NCI-H1105 treated with DMSO at 0.1 percent for 48 hours (cell line): ENCODE data around the gene SGSM2.

Experiments used
- DNase-seq: peaks from one replicate; lab custom pipeline; 2025; lab: John Stamatoyannopoulos, UW

SGSM2 gene

DNA sequence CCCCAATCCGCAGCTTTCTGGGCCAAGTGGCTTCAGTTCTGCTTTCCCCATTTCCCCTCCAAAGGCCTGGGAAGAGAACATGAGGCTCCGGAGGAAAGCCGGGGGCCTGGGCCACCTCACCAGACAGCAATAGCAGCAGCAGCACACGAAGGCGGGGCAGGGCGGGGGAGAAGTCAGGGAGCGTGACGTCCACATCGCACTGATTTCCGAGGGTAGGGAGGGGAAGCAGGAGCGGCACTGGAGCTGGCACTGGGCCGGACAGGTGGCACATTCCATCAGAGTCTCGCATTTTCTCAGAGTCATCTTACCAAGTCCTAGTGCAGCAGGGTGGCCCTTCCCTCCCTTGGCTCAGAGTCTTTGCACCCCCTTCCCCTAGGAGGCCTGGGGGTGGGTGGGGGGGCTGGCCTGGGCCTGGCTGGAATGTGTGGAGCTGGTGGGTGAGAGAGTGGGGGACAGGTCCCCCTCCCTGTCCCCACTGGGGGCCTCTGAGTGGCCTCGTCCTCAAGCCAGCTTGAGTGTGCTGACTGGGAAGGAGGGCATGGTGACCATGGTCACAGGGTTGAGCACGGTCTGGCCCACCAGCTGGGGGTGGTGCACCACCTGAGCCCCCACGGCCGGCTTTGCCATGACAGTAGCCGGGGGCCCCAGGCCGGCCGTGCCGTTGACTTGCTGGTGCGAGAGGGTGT is 49.2 kb downstream of the SGSM2 start:
- no peak for DNase-seq

GRCh38 chr17:2387086-2388019 is 50.1 kb downstream of the SGSM2 start:
- DNase-seq = no peak

DNA sequence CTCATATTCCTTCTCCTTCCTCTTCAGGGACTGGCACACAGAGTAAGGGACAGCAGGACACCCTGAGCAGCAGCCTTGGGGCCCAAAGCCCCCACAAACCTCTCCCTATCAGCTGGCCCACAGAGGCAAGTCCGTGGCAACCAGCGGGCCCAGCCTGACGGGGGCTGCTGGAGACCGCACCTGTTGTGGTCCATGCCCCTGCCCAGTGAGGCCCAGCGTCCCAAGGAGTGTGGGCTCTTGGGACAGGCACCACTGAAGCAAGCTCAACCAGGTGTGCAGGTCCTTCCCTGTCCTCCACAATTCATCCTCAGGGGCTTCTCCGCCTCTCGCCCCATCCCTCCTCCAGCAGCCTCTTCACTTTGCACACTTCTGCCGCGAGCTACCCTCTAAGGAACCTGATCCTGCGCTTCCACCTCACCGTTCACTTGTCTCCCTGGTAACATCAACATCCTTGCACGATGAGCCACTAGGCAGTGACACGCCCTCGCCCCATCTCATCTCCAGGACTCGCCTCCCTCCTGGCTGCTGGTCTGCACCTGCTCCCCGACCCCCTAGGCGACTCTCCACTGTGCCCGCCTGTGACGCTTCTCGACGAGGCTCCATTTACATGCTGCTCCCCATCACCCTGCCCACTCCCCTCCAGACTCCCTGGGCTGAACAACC is 50.9 kb downstream of the SGSM2 start:
- DNase-seq = no peak

GRCh38 chr17:2388683-2389055 is 51.4 kb downstream of the SGSM2 start:
- no peak for DNase-seq

DNA sequence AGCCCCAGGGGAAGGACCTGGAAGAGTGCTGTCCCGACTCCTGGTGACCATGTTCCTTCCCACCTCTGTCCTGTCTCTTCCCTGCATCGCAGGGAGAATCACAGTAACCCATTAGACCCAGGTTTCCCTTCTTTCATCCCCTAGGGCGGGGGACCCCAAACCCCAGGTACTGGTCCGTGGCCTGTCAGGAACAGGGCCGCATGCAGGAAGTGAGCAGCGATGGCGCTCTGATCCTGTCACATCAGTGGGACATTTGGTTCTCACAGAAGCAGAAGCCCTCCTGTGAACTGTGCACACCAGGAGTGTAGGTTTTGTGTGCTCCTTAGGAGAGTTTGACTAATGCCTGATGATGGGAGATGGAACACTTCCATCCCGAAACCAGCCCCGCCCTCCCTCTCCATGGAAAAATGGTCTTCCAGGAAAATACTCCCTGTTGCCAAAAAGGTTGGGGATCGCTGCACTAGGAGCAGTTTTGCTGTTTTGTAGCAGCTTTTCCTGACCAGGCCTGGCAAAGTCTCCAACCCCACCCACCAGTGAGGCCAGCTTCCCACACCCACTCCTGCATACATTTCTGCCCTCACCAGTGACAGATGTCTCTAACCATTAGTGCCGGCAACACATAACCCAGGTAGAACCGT is 53.0 kb downstream of the SGSM2 start:
- no peak for DNase-seq

GRCh38 chr17:2391597-2392251 is 54.4 kb downstream of the SGSM2 start:
- no peak for DNase-seq

GRCh38 chr17:2392252-2393173 is 55.2 kb downstream of the SGSM2 start:
- DNase-seq = peak; percentile 83

- peak; percentile 65 for DNase-seq
Measured at GRCh38 chr17:2393174-2393953, 56.1 kb downstream of the SGSM2 start.

DNA sequence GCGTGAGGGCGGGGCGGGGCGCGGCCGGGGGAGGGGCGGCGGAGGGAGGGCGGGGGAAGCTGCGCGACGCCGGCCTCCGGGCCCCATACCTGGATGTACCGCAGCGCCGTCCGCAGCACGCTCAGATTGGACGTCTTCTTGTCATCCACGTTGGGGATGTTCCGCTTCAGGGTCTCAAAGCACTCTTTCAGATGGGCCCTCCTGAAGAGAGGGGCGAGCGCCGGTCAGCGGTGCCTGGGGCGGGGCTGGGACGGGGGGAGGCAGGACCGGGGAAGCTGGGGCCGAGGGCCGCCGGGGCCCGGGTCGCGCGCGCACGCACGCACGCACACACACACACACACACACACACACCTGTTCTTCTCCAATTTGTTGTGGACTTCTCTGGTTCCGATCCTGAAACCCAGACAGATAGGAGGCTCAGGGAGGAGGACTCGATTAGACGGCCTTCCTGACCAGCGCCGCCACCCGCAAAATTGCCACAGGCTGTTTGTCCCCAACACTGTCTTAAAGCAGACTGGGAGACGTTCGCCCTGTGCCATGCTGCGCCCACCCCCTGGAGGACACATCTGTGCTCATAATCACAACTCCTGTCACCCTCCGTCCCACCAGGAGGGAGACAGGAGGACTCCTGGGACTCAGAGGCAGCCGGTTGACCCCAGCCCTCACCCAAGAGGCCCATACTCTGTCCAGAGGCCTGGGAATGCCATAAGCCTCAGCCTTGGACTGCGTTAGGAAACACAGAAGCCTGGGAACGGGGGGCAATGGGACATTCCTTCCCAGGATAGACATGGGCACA is 56.9 kb downstream of the SGSM2 start:
- DNase-seq = no peak

- DNase-seq = no peak
Measured at GRCh38 chr17:2394775-2395201, 57.5 kb downstream of the SGSM2 start.

GRCh38 chr17:2395258-2396181 is 58.2 kb downstream of the SGSM2 start:
- no peak for DNase-seq

DNA sequence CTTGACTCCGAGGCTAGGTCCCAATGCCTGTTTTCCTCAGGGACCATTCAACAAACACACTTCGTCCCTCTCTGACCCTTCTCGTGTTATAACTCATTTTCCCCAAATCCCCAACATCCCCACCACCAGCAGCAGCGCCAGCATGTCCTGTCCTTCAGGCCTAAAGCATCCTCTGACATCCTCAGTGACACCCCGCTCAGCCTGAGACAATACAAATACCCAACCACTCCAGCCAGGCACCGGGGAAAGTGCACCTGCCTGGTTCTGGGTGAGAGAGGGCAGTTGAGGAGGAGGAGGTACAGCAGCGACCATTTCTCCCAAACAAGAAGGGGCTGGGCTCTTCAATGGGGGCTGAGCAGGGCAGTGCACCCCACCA is 58.9 kb downstream of the SGSM2 start:
- no peak for DNase-seq

DNA sequence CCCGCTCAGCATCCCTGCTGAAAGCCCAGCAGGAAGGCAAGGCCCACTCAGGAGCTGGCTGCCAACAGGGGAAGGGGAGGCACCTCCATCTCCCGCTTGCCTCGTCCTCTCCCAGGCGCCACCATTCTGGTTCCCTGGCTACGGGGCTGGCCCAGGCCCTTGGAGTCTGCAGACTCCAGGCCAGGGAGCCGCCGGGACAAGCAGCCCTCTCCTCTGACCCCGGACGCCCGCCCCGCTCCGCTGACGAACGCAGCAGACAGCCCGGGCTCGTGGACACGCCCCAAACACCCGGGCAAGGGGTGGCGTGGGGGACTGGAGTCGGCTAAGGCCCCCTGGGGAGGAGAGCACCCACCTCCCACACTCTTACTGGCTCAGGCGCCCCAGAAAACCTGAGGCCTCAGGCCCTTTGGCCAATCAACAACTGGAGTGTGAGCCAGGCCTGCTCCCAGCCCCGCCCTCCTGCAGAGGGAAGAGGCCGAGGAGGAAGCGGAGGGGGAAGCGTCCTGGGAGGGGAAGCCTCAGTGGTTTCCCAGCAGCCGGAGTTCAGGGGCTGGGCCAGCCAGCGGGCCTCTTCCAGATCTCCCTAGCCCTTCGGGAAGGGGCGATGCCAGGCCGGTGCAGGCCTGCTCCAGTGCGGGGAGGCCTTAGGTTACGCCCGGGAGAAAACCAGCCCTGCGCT is 59.4 kb downstream of the SGSM2 start:
- DNase-seq = no peak

DNA sequence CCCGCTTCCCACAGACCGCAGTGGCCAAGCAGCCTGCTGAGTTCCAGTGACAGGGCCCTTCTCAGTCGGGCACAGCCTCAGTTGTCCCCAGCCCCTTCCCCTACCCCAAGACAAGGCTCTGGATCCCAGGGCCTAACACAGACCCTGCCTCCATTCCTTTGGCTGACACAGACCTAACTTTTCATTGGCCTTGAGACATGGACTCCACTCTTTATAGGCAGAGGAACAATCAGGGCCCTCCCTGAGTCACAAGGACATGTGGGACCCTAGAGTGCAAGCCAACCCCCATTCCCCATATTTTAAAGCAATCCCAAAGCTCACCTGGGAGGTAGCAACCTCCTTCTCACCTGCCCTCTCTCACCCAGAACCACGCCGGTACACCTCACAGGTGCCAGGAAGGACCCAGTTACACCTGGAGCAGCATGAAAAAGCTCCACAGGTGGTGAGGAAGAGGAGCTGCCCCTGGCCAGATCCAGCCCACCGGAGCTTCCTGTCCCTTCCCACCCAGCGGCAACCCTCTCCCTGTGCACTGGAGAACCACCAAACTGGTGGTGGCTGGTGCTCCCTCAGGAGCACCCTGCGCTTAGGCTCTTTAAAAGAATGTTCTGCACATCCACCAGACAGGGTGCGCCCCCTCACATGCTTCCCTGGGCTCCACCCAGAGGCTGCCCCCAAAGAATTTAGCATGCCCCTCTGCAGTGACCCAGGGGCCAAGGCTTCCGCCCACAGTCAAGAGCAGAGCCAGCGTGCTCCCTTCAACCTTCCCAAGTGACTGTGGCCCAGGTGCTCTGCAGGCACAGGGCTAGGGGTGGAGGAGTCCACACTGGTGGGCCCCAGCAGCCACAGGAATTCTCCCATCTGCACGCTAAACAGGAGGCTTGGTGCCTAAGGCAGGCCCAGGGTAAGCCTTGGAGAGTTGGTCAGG is 60.2 kb downstream of the SGSM2 start:
- DNase-seq = no peak

DNA sequence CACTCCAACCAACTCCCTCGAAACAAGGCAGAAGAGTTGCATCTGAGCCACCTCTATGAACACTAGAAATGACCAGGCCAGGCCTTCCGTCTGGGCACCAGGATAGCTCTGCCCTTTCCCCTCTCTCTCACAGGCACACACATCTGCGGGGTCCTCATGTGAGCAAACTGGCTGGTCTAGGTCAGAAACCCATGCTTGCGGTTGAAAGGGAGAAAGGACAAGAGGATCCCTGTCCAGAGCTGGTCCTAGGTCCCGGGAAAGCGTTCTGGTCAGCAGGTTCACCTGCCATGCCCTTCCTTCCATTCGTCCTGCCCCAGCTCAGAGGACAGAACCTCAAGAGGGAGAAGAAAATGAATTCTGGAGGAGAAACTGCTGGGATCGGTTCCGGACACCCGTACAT is 60.9 kb downstream of the SGSM2 start:
- DNase-seq = no peak
